ENCODE results near the gene PPP2R3C. TPM values are rescaled to one million over a fixed set of nuclear protein-coding genes. Genes with fewer than 3 reads are reported as not detected.
"Not testable (repeated sequence)": the region's sequence is repeated elsewhere in the genome, so short reads cannot be mapped to it uniquely, and the experiment has no call there.

The PPP2R3C gene
- total and polyA plus RNA-seq, 2 experiments from 2014 or later = 25.7 to 41.2 TPM

DNA sequence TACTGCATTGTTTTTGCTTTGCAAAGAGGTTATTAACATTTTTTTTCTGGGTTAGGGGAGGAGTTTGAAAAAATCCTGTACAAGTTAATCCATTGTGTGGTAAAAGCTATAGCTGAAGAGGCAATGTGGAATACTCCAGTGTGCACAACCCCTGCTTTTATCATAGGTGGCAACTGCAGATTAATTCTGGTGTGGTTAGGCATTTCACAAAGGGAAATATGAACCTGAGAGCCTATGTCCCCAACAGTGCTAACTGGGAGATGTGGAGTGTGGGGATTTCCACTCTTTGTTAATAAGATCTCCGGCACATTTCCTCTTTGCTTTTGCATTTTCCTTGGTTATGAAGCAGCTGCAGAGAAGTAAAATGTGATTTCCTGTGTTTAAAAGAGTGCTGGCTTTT, 34.2 kb upstream of the PPP2R3C start:
- TF ChIP-seq EZH2phosphoT487 (IDR thresholded peaks at IDR 0.05; ENCODE audit: insufficient read depth, low read depth) (no peak), EZH2 (IDR thresholded peaks at IDR 0.05; ENCODE audit: insufficient read depth, poor library complexity, severe bottlenecking) (no peak)
- Histone ChIP-seq H3K4me1 (ENCODE audit: insufficient read depth) (peaks cover 24% of the 10 kb centered on the region), H3K9me2 (ENCODE audit: insufficient read depth) (no peaks in the 10 kb centered on the region), H2AFZ (no peak overlapping the region), H3K27ac (0 out of 2 replicates have a peak overlapping the region, but pooled peaks have one; percentile 5), H3K4me3 (no peak overlapping the region), H3K36me3 (ENCODE audit: low read depth) (no peaks in the 10 kb centered on the region), H3K27me3 (replicated peaks; ENCODE audit: insufficient read depth) (no peaks in the 10 kb centered on the region), H3K9ac (no peak overlapping the region), H3K79me2 (ENCODE audit: insufficient read depth) (peaks cover 12% of the 10 kb centered on the region), H3K9me3 (ENCODE audit: low read depth) (no peaks in the 10 kb centered on the region), H3K4me2 (ENCODE audit: unreplicated experiment) (peak overlapping the region; percentile 14), H4K20me1 (ENCODE audit: insufficient read depth) (no peaks in the 10 kb centered on the region), H3F3A (ENCODE audit: insufficient read depth) (peaks cover 16% of the 10 kb centered on the region; the same call in 1 of the 2 replicates)
- WGBS, 2 experiments (ENCODE audit: low coverage in 1 of 2, low lambda C conversion rate in 2 of 2, missing lambda C conversion rate in 2 of 2) = 8 to 14% methylated on average over 1 of the region's 1 CpG
- in situ Hi-C loops (cut with MboI) = no loop called here
- peak; percentile 40 for DNase-seq

- H3K9ac ChIP-seq = no peak overlapping the region
Measured at GRCh38 chr14:35154016-35154415, 32.2 kb upstream of the PPP2R3C start.

GRCh38 chr14:35152531-35152930, 30.7 kb upstream of the PPP2R3C start:
- H3K9me2 ChIP-seq (ENCODE audit: insufficient read depth); H3K4me2 ChIP-seq (ENCODE audit: unreplicated experiment); H3K79me2 ChIP-seq (ENCODE audit: insufficient read depth); H4K20me1 ChIP-seq (ENCODE audit: insufficient read depth); H3K27me3 ChIP-seq (replicated peaks; ENCODE audit: insufficient read depth); H3K36me3 ChIP-seq (ENCODE audit: low read depth); H3K9ac ChIP-seq; in situ Hi-C loops (cut with MboI); H3K9me3 ChIP-seq (ENCODE audit: low read depth); DNase-seq; H3K4me3 ChIP-seq; H3K27ac ChIP-seq; H2AFZ ChIP-seq; H3K4me1 ChIP-seq (ENCODE audit: insufficient read depth): not testable (repeated sequence)
- 90 to 95% methylated on average over 4 to 35 of the region's 35 CpGs for WGBS, 2 experiments (ENCODE audit: low coverage in 1 of 2, low lambda C conversion rate in 2 of 2, missing lambda C conversion rate in 2 of 2)
- peaks cover 10% of the 10 kb centered on the region; the same call in 1 of the 2 replicates for H3F3A ChIP-seq (ENCODE audit: insufficient read depth)

More at GRCh38 chr14:35154016-35154415, 32.2 kb upstream of the PPP2R3C start:
- Histone ChIP-seq H3K27me3 (replicated peaks; ENCODE audit: insufficient read depth) (no peaks in the 10 kb centered on the region), H3K4me2 (ENCODE audit: unreplicated experiment) (no peak overlapping the region), H3K9me3 (ENCODE audit: low read depth) (no peaks in the 10 kb centered on the region), H3F3A (ENCODE audit: insufficient read depth) (peaks cover 10% of the 10 kb centered on the region; the same call in 1 of the 2 replicates), H2AFZ (no peak overlapping the region), H3K4me3 (no peak overlapping the region), H4K20me1 (ENCODE audit: insufficient read depth) (no peaks in the 10 kb centered on the region), H3K27ac (no peak overlapping the region), H3K9me2 (ENCODE audit: insufficient read depth) (no peaks in the 10 kb centered on the region), H3K4me1 (ENCODE audit: insufficient read depth) (peaks cover 9% of the 10 kb centered on the region), H3K79me2 (ENCODE audit: insufficient read depth) (peaks cover 9% of the 10 kb centered on the region), H3K36me3 (ENCODE audit: low read depth) (no peaks in the 10 kb centered on the region)
- in situ Hi-C loops (cut with MboI) = no loop called here
- WGBS, 2 experiments (ENCODE audit: low coverage in 1 of 2, low lambda C conversion rate in 2 of 2, missing lambda C conversion rate in 2 of 2) = 67 to 77% methylated on average over 2 of the region's 2 CpGs
- no peak for DNase-seq
- TF ChIP-seq EZH2phosphoT487 (IDR thresholded peaks at IDR 0.05; ENCODE audit: insufficient read depth, low read depth) = no peak
- TF ChIP-seq EZH2 (IDR thresholded peaks at IDR 0.05; ENCODE audit: insufficient read depth, poor library complexity, severe bottlenecking) = no peak

DNA sequence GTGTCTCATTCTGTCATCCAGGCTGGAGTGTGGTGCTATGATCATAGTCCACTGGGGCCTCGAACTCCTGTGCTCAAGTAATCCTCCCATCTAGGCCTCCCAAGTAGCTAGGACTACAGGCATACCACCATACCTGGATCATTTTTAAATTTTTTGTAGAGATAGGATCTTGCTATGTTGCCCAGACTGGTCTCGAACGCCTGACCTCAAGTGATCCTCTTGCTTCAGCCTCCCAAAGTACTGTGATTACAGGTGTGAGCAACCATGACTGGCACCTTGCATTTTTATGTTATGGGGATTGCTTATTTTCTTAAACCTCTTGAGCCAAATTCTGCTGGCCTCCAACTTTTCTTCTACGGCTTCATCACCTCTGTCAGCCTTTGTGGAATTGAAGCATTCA, 27.4 kb upstream of the PPP2R3C start:
- Histone ChIP-seq H3K36me3 (ENCODE audit: low read depth) (no peaks in the 10 kb centered on the region), H3F3A (ENCODE audit: insufficient read depth) (no peaks in the 10 kb centered on the region), H4K20me1 (ENCODE audit: insufficient read depth) (no peaks in the 10 kb centered on the region), H2AFZ (no peak overlapping the region), H3K4me3 (no peak overlapping the region), H3K4me1 (ENCODE audit: insufficient read depth) (no peaks in the 10 kb centered on the region), H3K27ac (no peak overlapping the region), H3K9me3 (ENCODE audit: low read depth) (no peaks in the 10 kb centered on the region), H3K9ac (no peak overlapping the region), H3K4me2 (ENCODE audit: unreplicated experiment) (no peak overlapping the region), H3K9me2 (ENCODE audit: insufficient read depth) (no peaks in the 10 kb centered on the region), H3K79me2 (ENCODE audit: insufficient read depth) (peaks cover 17% of the 10 kb centered on the region), H3K27me3 (replicated peaks; ENCODE audit: insufficient read depth) (no peaks in the 10 kb centered on the region)
- TF ChIP-seq EZH2phosphoT487 (IDR thresholded peaks at IDR 0.05; ENCODE audit: insufficient read depth, low read depth) (no peak), EZH2 (IDR thresholded peaks at IDR 0.05; ENCODE audit: insufficient read depth, poor library complexity, severe bottlenecking) (no peak)
- WGBS, 2 experiments (ENCODE audit: low coverage in 1 of 2, low lambda C conversion rate in 2 of 2, missing lambda C conversion rate in 2 of 2) = 92 to 100% methylated on average over 4 of the region's 4 CpGs
- in situ Hi-C loops (cut with MboI) = loop anchor here (5.0 to 25.0 kb wide), 2 partner anchors 263 to 538 kb away; no protein-coding TSS in a partner anchor
- DNase-seq = no peak

- TF ChIP-seq EZH2phosphoT487 (IDR thresholded peaks at IDR 0.05; ENCODE audit: insufficient read depth, low read depth) = no peak
- TF ChIP-seq EZH2 (IDR thresholded peaks at IDR 0.05; ENCODE audit: insufficient read depth, poor library complexity, severe bottlenecking) = no peak
- Histone ChIP-seq H3K9me3 (ENCODE audit: low read depth) (no peaks in the 10 kb centered on the region), H3K79me2 (ENCODE audit: insufficient read depth) (peaks cover 17% of the 10 kb centered on the region), H3F3A (ENCODE audit: insufficient read depth) (no peaks in the 10 kb centered on the region), H3K27me3 (replicated peaks; ENCODE audit: insufficient read depth) (no peaks in the 10 kb centered on the region), H3K4me3 (no peak overlapping the region), H3K9me2 (ENCODE audit: insufficient read depth) (no peaks in the 10 kb centered on the region), H3K9ac (no peak overlapping the region), H3K27ac (no peak overlapping the region), H3K4me1 (ENCODE audit: insufficient read depth) (no peaks in the 10 kb centered on the region), H3K36me3 (ENCODE audit: low read depth) (no peaks in the 10 kb centered on the region), H4K20me1 (ENCODE audit: insufficient read depth) (no peaks in the 10 kb centered on the region), H2AFZ (no peak overlapping the region), H3K4me2 (ENCODE audit: unreplicated experiment) (no peak overlapping the region)
- in situ Hi-C loops (cut with MboI) = loop anchor here (5.0 to 25.0 kb wide), 2 partner anchors 265 to 540 kb away; no protein-coding TSS in a partner anchor
- WGBS, 2 experiments (ENCODE audit: low coverage in 1 of 2, low lambda C conversion rate in 2 of 2, missing lambda C conversion rate in 2 of 2) = 96% methylated on average over 3 of the region's 3 CpGs
- no peak for DNase-seq
Measured at GRCh38 chr14:35147711-35148110, 25.9 kb upstream of the PPP2R3C start.
